EL (cell line): ENCODE measurements around the gene PAH.
A peak's percentile ranks its signal among the peaks of the same experiment; 100 is the strongest.

Source experiments
- DNase-seq: peaks from one replicate; pipeline ENCODE4 v3.0.0-alpha.2; 2016

Gene PAH

GRCh38 chr12:102950107-102950949 is 33.3 kb upstream of the PAH start:
- no peak for DNase-seq

GRCh38 chr12:102948941-102949352 is 31.9 kb upstream of the PAH start:
- peak; percentile 31 for DNase-seq

DNA sequence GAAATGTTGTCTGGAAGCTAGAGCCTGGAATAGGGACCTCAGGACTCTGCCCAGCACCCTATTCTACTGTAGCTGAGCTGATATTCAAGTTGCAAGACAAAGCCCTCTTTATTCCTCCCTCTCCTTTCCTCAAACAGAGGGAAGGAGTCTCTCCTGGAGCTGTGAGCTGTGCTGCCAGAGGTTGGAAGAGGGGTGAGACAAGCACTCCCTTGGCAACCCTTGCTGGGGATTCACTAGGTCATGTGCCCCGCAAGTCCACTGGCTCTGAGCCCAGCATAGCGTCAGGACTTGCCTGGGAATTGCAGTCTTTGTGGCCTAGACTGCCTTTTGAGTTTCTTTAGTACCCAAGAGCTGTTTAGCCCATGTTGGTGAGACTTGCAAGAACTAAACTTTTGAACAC is 29.0 kb upstream of the PAH start:
- no peak for DNase-seq

DNA sequence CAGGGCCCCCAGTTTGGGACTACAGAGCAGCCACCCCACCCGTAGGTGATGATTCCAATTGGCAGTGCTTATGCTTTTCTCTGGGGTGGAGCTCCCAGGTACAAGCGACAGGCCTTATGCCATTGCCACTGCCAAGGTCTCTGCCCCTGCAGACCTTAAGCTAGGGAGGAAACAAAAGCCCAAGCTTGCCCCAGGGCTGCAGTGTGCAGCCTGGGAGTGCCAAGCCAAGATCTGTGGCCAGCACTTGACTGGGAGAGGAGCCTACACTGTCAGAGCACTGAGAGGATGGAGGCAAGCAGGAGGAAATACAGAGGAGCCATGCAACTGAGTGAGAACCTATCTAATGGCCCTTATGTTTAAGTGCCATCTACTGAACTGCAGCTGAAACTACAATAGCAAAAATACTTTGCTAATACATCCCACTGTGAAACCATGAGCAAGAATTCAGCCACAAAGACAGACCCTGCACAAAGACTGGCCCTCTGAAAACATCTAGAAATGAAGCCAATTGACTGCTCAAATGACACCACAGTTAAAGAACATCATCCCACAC is 22.7 kb upstream of the PAH start:
- no peak for DNase-seq

GRCh38 chr12:102939059-102939458 is 22.0 kb upstream of the PAH start:
- no peak for DNase-seq

- no peak for DNase-seq
These were observed 16.1 kb upstream of the PAH start for GRCh38 chr12:102933168-102933567.

GRCh38 chr12:102927220-102927619 is 10.2 kb upstream of the PAH start:
- no peak for DNase-seq

DNA sequence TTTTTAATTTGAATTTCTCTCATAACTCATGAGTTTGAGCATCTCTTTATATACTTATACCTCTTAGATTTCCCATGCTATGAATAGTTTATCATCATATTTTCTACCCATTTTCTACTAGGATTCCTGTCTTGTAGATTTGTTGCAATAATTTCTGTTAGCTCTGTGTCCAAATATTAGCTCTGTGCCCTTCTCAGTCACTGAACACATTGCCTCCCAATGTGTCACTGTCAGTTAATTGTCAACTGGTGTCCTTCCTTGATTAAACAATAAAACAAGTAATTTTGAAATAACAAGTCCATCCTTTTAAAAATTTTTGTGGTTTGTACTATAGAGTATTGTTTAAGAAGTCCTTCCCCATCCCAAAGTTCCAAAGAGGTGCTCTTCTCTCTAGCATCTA is 4.2 kb upstream of the PAH start:
- no peak for DNase-seq

DNA sequence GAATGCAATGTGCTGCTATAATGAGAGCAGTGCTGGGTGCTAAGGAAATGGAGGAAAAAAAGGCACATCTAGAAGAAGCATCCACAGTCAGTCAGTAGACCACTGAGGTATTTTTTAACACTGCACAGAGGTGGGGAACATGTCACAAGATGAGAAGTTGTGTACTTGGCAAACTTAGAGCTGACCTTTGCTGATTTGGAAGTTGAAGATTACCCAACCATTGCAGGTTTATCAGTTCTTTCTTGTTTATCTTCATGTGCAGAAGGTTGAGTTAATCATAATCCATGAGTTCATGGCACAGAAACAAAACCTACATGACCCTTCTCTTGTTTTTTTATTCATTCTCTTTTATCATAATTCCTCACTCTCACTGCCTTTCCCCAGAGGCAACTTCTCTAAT is 3.2 kb upstream of the PAH start:
- no peak for DNase-seq

- DNase-seq, result no peak
These were observed 1.8 kb upstream of the PAH start for GRCh38 chr12:102918840-102919239.

- no peak for DNase-seq
These were observed 605 bp downstream of the PAH start for GRCh38 chr12:102916252-102917025.

DNA sequence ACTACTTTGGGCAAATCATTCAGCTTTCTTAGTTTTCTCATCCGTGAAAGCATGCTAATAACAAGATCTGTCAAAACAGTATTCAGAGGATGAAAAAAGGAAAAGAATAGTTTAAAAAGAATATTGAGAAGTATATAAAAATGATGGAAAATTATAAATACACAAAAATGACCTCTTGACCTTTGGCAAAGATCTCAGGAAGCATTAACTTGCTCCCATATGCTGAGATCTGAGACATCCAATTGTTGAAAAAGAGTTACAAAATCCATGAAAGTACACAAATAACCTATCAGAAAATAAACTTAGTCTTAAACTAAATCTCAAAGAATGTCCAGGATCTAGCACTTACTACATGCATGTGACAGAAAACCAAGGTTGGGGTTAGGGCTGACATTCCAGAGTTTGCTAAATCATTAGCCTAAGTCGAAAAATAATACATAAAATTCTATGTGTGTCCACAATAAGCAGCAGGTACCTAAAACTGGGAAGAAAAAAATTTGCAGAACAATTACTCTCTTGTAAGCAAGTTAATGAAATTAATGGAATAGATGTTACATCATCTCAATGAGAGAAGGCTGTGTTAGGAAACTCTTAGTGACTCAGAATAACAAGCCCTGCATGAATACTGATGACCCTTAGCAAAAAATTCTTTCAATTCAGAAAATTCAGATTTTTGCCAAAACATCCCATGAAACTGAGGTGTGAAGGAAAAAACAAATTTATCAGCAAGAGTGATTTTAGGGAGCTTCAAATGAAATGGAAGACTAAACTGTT is 3.4 kb downstream of the PAH start:
- DNase-seq, result no peak

DNA sequence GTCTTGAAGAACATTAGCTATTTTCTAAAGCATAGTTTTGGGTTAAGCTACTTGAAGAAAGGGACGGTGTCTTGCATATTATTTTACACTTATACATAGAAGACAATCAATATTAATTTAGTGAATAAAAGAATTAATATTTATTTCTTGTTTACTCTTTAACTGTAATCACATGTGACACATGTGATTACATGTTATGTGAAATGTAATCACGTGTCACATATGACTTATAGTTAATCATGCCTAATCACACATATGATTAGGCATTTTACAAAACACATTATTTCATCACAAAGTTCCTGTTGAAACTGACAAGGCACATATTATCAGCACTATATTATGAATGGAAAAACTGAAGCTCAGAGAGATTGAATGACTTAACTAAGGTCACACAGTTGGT is 4.8 kb downstream of the PAH start:
- no peak for DNase-seq

- DNase-seq, result no peak
These were observed 5.7 kb downstream of the PAH start for GRCh38 chr12:102911320-102911719.

GRCh38 chr12:102910792-102911191 is 6.3 kb downstream of the PAH start:
- DNase-seq, result no peak

DNA sequence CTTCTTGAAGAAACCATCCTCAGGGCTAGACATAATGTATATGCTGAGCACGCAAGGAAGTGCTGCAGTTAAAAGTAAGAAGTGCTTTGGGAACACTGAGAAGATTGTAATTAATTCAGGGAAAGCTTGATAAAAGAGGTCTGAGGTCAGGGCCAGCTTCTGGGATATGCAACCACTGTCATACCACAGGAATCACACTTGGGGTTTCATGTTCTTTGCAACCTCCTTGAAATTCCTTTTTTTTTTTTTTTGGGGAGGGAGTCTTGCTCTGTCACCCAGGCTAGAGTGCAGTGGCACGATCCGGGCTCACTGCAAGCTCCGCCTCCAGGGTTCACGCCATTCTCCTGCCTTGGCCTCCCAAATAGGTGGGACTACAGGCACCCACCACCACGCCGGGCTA is 6.9 kb downstream of the PAH start:
- no peak for DNase-seq

DNA sequence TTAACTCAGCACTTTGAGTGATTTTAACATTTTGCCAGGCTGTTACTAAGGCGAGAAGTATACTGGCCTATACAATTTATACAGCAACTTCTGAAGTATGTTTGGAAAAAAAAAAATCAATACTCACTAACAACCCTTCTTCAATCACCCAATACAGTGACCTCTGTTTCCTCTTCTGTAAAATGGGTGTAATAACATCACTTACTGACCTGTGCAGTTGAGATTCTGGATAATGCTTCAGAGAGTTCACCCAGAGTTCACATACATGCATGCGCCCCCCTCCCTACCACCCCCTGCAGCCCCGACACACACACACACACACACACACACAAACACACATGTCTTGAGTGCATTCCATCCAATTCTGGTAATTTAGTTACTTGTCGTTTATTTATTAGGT is 9.1 kb downstream of the PAH start:
- DNase-seq, result no peak

- no peak for DNase-seq
These were observed 11.8 kb downstream of the PAH start for GRCh38 chr12:102905229-102905628.

DNA sequence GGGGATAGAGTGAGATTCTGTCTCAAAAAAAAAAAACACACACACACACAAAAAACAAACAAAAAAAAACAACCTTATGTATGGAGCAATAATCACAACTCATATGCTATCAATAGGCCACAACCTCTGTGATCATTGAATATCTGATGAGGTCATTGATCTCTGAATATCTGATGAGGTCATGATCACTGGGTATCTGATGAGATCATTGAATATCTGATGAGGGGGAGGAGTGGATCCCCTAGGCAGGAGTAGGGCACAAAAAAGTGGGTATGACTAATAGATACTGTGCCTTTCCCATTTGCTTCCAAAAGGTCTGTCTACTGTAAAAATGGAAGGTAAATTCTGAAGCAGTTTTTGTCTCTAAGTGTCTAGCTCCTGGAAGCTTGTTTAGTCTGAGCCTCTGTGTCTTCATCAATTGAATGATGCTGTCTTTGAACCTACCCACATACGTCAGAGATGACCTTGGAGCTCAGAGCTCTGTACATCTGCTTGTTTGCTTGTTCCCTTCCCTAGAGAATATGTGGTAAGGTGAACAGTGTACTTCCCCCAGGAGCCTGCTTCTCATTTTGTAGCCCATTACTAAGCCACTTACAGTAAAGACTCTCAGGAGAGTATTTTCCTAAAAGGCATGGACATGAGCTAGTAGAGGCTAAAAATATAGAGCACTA is 13.6 kb downstream of the PAH start:
- DNase-seq, result no peak

DNA sequence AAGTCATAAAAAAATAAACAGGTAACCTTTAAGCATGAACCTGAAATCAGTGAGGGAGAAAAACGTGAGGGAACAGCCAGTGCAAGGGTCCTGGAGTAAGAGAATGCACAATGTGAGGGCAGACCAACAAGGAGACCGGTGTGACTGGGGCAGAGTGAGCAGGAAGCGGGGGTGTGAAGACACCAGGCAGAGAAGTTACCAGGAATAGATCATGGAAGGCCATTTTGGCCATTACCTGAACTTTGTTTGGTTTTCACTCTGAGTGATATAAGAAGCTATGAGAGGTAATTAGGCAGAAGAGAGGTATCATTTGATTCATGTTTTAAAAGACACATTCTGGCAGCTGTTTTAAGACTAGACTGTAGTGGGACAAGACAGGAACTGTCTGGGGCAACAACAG is 15.0 kb downstream of the PAH start:
- DNase-seq, result no peak

GRCh38 chr12:102900389-102900788 is 16.7 kb downstream of the PAH start:
- DNase-seq, result no peak

GRCh38 chr12:102896067-102896466 is 21.0 kb downstream of the PAH start:
- no peak for DNase-seq

GRCh38 chr12:102891756-102892155 is 25.3 kb downstream of the PAH start:
- DNase-seq, result no peak
